ENCODE results near the gene RIT1.

GRCh38 chr1:155934936-155935590 lies 23.9 kb upstream of the RIT1 start:
- TF ChIP-seq, protein P1, sequence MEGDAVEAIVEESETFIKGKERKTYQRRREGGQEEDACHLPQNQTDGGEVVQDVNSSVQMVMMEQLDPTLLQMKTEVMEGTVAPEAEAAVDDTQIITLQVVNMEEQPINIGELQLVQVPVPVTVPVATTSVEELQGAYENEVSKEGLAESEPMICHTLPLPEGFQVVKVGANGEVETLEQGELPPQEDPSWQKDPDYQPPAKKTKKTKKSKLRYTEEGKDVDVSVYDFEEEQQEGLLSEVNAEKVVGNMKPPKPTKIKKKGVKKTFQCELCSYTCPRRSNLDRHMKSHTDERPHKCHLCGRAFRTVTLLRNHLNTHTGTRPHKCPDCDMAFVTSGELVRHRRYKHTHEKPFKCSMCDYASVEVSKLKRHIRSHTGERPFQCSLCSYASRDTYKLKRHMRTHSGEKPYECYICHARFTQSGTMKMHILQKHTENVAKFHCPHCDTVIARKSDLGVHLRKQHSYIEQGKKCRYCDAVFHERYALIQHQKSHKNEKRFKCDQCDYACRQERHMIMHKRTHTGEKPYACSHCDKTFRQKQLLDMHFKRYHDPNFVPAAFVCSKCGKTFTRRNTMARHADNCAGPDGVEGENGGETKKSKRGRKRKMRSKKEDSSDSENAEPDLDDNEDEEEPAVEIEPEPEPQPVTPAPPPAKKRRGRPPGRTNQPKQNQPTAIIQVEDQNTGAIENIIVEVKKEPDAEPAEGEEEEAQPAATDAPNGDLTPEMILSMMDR (IDR thresholded peaks at IDR 0.05; ENCODE audit: low read length): no peak
- TF ChIP-seq EZH2 (IDR thresholded peaks at IDR 0.05; ENCODE audit: borderline replicate concordance, low read length): no peak

All from OCI-LY1 (cell line).